HG03280 (cell line): Measurements from ENCODE around the gene HNF1B.
"Not testable (repeated sequence)": the region's sequence is repeated elsewhere in the genome, so short reads cannot be mapped to it uniquely, and the experiment has no call there.

Source experiments
- ATAC-seq: cut with Tn5 transposase; IDR thresholded peaks from one replicate; pipeline ENCODE4 v1.9.1; 2021; ENCODE audit warnings: mild to moderate bottlenecking, moderate library complexity; ENCODE audit not compliant: unreplicated experiment

HNF1B gene, protein sequence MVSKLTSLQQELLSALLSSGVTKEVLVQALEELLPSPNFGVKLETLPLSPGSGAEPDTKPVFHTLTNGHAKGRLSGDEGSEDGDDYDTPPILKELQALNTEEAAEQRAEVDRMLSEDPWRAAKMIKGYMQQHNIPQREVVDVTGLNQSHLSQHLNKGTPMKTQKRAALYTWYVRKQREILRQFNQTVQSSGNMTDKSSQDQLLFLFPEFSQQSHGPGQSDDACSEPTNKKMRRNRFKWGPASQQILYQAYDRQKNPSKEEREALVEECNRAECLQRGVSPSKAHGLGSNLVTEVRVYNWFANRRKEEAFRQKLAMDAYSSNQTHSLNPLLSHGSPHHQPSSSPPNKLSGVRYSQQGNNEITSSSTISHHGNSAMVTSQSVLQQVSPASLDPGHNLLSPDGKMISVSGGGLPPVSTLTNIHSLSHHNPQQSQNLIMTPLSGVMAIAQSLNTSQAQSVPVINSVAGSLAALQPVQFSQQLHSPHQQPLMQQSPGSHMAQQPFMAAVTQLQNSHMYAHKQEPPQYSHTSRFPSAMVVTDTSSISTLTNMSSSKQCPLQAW

GRCh38 chr17:37744961-37745800 lies at the start of gene HNF1B:
Gene HNF1B, minus strand, starts transcription at chr17:37745059. Its CDS starts 175 bp downstream, at chr17:37744884.
- ATAC-seq, result no peak

DNA sequence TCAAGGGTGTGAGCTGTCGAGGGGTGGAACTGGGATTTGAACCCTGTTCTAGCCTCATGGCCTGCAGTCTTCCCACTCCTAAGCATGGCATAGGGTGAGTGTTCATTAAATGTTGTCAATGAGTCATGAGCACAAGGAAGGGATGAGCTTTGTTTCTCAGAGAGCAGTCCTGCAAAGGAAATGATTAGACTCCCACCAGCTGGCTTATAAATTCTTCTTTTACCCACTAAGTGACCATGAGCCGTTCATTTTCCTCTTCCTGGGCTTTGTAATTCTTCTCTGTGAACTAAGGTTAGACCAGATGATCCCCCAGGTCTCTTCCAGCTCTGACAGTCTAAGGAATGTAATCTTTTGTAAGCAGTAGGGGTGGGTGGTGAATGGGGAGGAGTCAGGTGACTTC lies 47.9 kb upstream of the HNF1B start:
- ATAC-seq, result no peak

GRCh38 chr17:37791447-37792399 lies 46.9 kb upstream of the HNF1B start:
- no peak for ATAC-seq

DNA sequence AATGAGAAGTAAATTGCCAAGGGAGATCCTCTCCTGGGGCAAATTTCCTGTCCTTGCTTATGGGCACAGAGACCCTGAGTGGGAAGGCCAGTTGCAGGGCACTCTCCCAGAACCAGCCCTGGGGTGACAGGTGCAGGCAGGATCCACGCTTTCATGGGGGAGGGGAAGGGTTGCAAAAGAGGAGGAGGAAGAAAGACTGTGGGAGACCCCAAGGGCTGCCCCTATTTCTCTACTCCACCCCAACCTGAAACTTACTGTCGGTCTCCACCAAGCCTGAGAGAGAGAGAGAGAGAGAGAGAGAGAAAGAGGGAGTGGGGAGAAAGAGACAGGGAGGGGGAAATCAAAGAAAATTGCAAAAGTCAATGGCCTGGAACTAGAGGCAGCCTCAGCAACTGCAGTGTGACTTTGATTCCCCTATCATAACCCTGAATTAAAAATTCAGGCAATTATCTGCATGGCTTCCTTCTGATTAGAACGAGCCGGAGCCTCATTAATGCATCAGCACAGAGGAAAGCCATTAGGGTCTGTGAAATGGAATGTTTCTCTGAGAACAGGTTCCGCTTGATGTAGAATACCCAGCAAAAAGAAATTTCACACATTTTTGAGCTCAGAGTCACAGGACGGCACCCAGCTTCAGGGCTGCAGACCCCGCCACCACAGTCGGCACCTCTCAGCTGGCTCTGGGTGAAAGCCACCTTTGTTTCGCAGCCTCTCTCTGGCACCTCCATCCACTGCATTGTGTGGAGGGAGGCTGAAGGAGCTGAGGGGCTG lies 45.1 kb upstream of the HNF1B start:
- ATAC-seq, result no peak

- no peak for ATAC-seq
Observed at GRCh38 chr17:37789021-37789565, 44.2 kb upstream of the HNF1B start.

GRCh38 chr17:37788526-37788925 lies 43.7 kb upstream of the HNF1B start:
- no peak for ATAC-seq

DNA sequence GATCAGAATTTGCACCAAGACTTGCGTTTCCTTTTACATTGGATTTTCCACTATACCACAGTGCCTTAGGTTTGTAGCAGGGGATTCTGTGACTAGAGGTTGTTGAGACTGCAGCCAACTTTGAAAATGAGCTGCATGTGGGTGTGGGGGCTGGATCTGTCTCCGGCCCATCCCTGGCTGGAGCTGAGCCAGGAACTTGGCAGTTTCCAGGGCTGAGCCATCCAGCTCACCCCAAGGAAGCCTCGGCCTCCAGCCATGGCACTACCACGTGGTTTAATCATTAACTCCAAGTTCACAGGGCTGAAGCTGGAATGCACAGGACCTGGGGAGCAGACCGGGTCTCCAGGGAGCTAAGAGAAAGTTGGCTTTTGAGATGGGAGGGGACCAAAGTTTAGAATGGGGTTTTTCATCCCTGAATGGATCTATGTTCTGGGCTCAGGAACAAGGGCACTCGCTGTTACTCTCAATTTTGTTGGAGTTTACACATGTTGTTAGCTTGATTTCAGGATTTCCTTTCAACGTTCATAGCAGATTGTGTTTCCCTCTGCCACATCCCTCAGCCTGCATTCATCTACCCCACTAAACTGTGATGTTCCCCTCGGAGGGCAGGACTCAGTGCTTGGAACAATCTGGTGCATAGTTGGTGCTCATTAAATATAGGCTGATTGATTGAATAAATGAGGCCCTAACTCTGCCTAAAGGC lies 42.3 kb upstream of the HNF1B start:
- ATAC-seq, result no peak

DNA sequence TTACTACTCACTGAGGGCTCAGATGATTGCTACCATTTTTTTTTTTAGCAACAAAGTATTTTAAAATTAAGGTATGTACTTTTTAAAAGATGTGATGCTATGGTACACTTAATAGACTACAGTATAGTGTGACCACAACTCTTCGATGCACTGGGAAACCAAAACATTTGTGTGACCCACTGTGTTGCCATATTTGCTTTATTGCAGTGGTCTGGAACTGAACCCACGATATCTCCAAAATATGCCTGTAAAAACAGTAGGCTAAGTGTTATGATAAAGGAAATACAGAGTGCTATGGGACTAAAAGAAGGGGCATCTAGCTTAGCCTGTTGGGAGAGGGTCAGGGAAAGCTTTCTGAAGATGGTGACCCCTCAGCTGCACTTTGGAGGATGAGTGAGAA lies 41.6 kb upstream of the HNF1B start:
- ATAC-seq, result no peak

DNA sequence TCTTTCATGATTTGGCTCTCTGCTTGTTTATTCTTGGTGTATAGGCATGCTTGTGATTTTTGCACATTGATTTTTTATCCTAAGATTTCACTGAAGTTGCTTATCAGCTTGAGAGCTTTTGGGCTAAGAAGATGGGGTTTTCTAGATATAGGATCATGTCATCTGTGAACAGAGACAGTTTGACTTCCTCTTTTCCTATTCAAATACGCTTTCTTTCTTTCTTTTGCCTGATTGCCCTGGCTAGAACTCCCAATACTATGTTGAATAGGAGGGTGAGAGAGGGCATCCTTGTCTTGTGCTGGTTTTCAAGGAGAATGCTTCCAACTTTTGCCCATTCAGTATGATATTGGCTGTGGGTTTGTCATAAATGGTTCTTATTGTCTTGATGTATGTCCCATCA lies 37.6 kb upstream of the HNF1B start:
- ATAC-seq, result not testable (repeated sequence)

DNA sequence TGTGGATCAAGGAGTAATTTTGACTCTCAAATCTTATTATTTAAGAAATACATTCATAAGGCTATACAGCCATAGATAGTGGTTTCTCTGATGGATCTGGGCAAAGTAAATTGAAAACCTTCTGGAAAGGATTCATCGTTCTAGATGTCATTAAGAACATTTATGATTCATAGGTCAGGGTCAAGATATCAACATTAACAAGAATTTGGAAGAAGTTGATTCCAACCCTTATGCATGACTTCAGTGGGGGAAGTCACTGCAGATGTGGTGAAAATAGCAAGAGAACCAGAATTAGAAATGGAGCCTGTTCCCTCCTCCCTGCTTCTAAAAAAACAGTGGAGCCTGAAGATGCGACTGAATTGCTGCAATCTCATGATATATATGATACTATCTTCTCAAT lies 36.6 kb upstream of the HNF1B start:
- no peak for ATAC-seq

- no peak for ATAC-seq
Observed at GRCh38 chr17:37779554-37779953, 34.7 kb upstream of the HNF1B start.

DNA sequence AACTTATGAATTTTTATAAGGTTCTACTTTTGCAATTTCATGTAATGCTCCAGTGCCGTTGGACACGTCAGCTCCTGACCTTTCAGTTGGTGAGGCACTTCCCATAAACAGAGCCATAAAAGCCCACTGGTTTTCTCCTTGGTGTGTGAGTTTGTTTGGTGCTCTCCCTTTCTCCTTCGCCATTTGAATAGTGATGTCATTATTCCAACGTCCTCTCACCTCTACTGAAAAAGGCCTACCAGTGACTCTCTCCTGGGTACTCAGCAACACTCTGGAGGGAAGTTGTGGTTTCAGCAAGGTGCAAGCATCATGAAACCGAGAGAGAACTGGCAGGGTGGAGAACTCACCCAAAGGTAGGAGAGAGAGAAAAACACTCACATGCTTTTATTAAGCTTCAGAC lies 29.6 kb upstream of the HNF1B start:
- peak; percentile 72 for ATAC-seq

GRCh38 chr17:37772982-37773381 lies 28.1 kb upstream of the HNF1B start:
- no peak for ATAC-seq

- no peak for ATAC-seq
Observed at GRCh38 chr17:37770631-37771518, 26.0 kb upstream of the HNF1B start.

DNA sequence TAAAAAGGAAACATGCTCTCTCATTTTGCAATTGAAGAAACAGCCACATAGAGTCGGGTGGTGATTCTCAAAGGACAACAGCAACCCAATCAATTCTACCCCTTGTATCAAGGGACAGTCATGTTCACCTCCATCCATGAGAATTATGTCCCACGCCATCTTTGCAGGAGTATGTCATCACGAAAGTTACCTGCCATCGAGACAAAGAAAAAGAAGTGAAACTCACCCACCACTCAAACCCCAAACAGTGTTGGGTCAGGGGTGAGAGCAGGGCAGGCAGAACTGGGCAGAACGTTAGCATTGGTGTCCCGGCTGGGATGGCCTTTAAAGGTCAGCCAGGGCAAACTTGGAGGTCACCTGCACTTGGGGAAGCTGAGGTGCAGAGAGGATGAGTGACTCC lies 24.2 kb upstream of the HNF1B start:
- ATAC-seq, result no peak

GRCh38 chr17:37768438-37768837 lies 23.6 kb upstream of the HNF1B start:
- no peak for ATAC-seq

- ATAC-seq, result no peak
Observed at GRCh38 chr17:37766971-37767370, 22.1 kb upstream of the HNF1B start.

- no peak for ATAC-seq
Observed at GRCh38 chr17:37764383-37764782, 19.5 kb upstream of the HNF1B start.
